HepG2 (cell line): Measurements from ENCODE around the gene SOAT2. TPM values are rescaled to one million over a fixed set of nuclear protein-coding genes. Genes with fewer than 3 reads are reported as not detected.

ENCODE experiments used
- AKAP8 ChIP-seq: sonication (generic); formaldehyde crosslinking; IDR thresholded peaks from 2 replicates; pipeline ENCODE4 v1.5.1; 2020; ENCODE audit warnings: mild to moderate bottlenecking, missing genetic modification reagents
- CREBL2 ChIP-seq: sonication (generic); formaldehyde crosslinking; IDR thresholded peaks from 2 replicates; pipeline ENCODE4 v1.8.1; 2023; ENCODE audit warnings: missing genetic modification reagents, mild to moderate bottlenecking, borderline replicate concordance
- FOXK2 ChIP-seq: fragments of 450-650 bp; IDR thresholded peaks from 2 replicates; pipeline ENCODE4 v1.6.1; 2016
- GPBP1L1 ChIP-seq: sonication (generic); formaldehyde crosslinking; IDR thresholded peaks from 2 replicates; pipeline ENCODE4 v1.5.0; 2020; ENCODE audit warnings: mild to moderate bottlenecking, missing genetic modification reagents
- IKZF4 ChIP-seq: sonication (generic); formaldehyde crosslinking; IDR thresholded peaks from 2 replicates; pipeline ENCODE4 v1.5.1; 2020; ENCODE audit warnings: borderline replicate concordance, mild to moderate bottlenecking, low read depth, missing genetic modification reagents; ENCODE audit errors: not compliant biosample characterization
- KDM5A ChIP-seq: fragments of 200-600 bp; sonication (generic); IDR thresholded peaks from 2 replicates; pipeline ENCODE4 v1.7.0; 2018; ENCODE audit warnings: antibody characterized with exemption, mild to moderate bottlenecking, low read length, borderline replicate concordance
- KDM5B ChIP-seq: sonication (generic); formaldehyde crosslinking; IDR thresholded peaks from 2 replicates; pipeline ENCODE4 v1.4.0; 2020; ENCODE audit warnings: missing genetic modification reagents, mild to moderate bottlenecking, borderline replicate concordance
- NAIF1 ChIP-seq: sonication (generic); formaldehyde crosslinking; IDR thresholded peaks from 2 replicates; pipeline ENCODE4 v1.5.0; 2020; ENCODE audit warnings: mild to moderate bottlenecking, missing genetic modification reagents, borderline replicate concordance
- NFE2L1 ChIP-seq: sonication (generic); formaldehyde crosslinking; IDR thresholded peaks from 2 replicates; pipeline ENCODE4 v1.4.0; 2020; ENCODE audit warnings: missing genetic modification reagents, mild to moderate bottlenecking, borderline replicate concordance
- POGZ ChIP-seq: sonication (generic); formaldehyde crosslinking; IDR thresholded peaks from 2 replicates; pipeline ENCODE4 v1.4.0; 2020; ENCODE audit warnings: mild to moderate bottlenecking, missing genetic modification reagents
- RBAK ChIP-seq: sonication (generic); formaldehyde crosslinking; IDR thresholded peaks from 2 replicates; pipeline ENCODE4 v1.5.1; 2020; ENCODE audit warnings: mild to moderate bottlenecking, missing genetic modification reagents
- REST ChIP-seq, 2 experiments: IDR thresholded peaks; 2 replicates each; pipeline ENCODE4 v1.6.1; 2011 to 2012; ENCODE audit warnings: low read length in 2 of 2, borderline replicate concordance in 1 of 2, low read depth in 1 of 2, mild to moderate bottlenecking in 1 of 2, moderate library complexity in 1 of 2
- SMARCC2 ChIP-seq: fragments of 450-650 bp; IDR thresholded peaks from 2 replicates; pipeline ENCODE4 v1.6.1; 2017; ENCODE audit warnings: antibody characterized with exemption, mild to moderate bottlenecking
- SOX13 ChIP-seq, 3 experiments: fragments of 450-650 bp in 1 of 3; sonication (generic) in 1 of 3; formaldehyde crosslinking in 1 of 3; IDR thresholded peaks in 2 of 3; conservative IDR thresholded peaks in 1 of 3; 2 replicates each; pipeline versions ENCODE4 v1.5.0 to v1.6.1; 2016 to 2020; ENCODE audit warnings: antibody characterized with exemption in 1 of 3, mild to moderate bottlenecking in 1 of 3, missing compliant biosample characterization in 1 of 3, missing genetic modification reagents in 1 of 3, moderate library complexity in 1 of 3
- SRY ChIP-seq: sonication (generic); formaldehyde crosslinking; IDR thresholded peaks from 2 replicates; pipeline ENCODE4 v1.8.0; 2022; ENCODE audit warnings: mild to moderate bottlenecking, missing genetic modification reagents
- TBP ChIP-seq: sonication (generic); formaldehyde crosslinking; IDR thresholded peaks from 2 replicates; pipeline ENCODE4 v1.5.0; 2020; ENCODE audit warnings: missing genetic modification reagents
- ZFP91 ChIP-seq: sonication (generic); formaldehyde crosslinking; IDR thresholded peaks from 2 replicates; pipeline ENCODE4 v1.9.0; 2022; ENCODE audit warnings: missing genetic modification reagents, mild to moderate bottlenecking, borderline replicate concordance
- ZNF367 ChIP-seq: sonication (generic); formaldehyde crosslinking; IDR thresholded peaks from 2 replicates; pipeline ENCODE4 v1.4.0; 2020; ENCODE audit warnings: missing genetic modification reagents, borderline replicate concordance
- ZNF556 ChIP-seq: sonication (generic); formaldehyde crosslinking; IDR thresholded peaks from 2 replicates; pipeline ENCODE4 v1.4.0; 2020; ENCODE audit warnings: mild to moderate bottlenecking, missing genetic modification reagents, borderline replicate concordance
- ZNF569 ChIP-seq: sonication (generic); formaldehyde crosslinking; IDR thresholded peaks from 2 replicates; pipeline ENCODE4 v1.5.0; 2020; ENCODE audit warnings: mild to moderate bottlenecking, missing genetic modification reagents, moderate library complexity, borderline replicate concordance
- ZNF572 ChIP-seq: sonication (generic); formaldehyde crosslinking; IDR thresholded peaks from 2 replicates; pipeline ENCODE4 v1.5.1; 2020; ENCODE audit warnings: mild to moderate bottlenecking, missing genetic modification reagents
- ZNF746 ChIP-seq: sonication (generic); formaldehyde crosslinking; IDR thresholded peaks from 2 replicates; pipeline ENCODE4 v1.8.0; 2022; ENCODE audit warnings: mild to moderate bottlenecking, missing genetic modification reagents
- polyA plus RNA-seq, 8 experiments: library from polyadenylated mRNA; depleted of rRNA in 3 of 8; stranded (reverse) in 7 of 8; unstranded in 1 of 8; fragments of >200 nt; fragmentation: Illumina TruSeq in 4 of 8; extraction: Trizol in 4 of 8; gene quantifications; 2 replicates each; pipeline versions ENCODE4 v1.2.1 to v1.2.3, GENCODE V29; 2011 to 2016; ENCODE audit warnings: low read depth in 4 of 8, missing spikeins in 1 of 8, mixed read lengths in 1 of 8; ENCODE audit not compliant: insufficient read depth in 1 of 8
- total RNA-seq, 5 experiments: library from RNA; depleted of rRNA; stranded (reverse); fragments of >200 nt; fragmentation: Illumina TruSeq; extraction: Trizol; gene quantifications; 2 replicates each; pipeline ENCODE4 v1.2.3, GENCODE V29; 2016; ENCODE audit warnings: low read depth in 1 of 5

The SOAT2 gene
- total and polyA plus RNA-seq, 2 of the 13 experiments (the other 11 are each of a cell fraction or from before 2014, with no cell fraction given) = 14.9 to 108 TPM

GRCh38 chr12:53145383-53146260 lies 42.3 kb downstream of the SOAT2 start (continued):
- TF ChIP-seq REST (IDR thresholded peaks at IDR 0.05; ENCODE audit: borderline replicate concordance in 1 of 2, low read depth in 1 of 2, low read length in 2 of 2) = peak in 1 of 2 experiments; percentile 36; a peak in 1 of 4 replicates
- no peak for TF ChIP-seq SRY (CRISPR knock-in tag)
- no peak for TF ChIP-seq IKZF4 (CRISPR knock-in tag)
- no peak for TF ChIP-seq ZNF746 (CRISPR knock-in tag)
- TF ChIP-seq RBAK (CRISPR knock-in tag) = no peak
- no peak for TF ChIP-seq ZFP91 (CRISPR knock-in tag)
- TF ChIP-seq GPBP1L1 (CRISPR knock-in tag) = no peak
- no peak for TF ChIP-seq SMARCC2
- no peak for TF ChIP-seq FOXK2
- TF ChIP-seq SOX13 (IDR thresholded peaks at IDR 0.05) = no peak
- peak in 1 of 2 experiments; percentile 52; a peak in 2 of 4 replicates for TF ChIP-seq SOX13 (CRISPR knock-in tag; conservative IDR thresholded peaks at IDR 0.05 in 1 of 2, IDR thresholded peaks at IDR 0.05 in 1 of 2)
- no peak for TF ChIP-seq ZNF556 (CRISPR knock-in tag)
- TF ChIP-seq TBP (CRISPR knock-in tag) = no peak
- TF ChIP-seq ZNF572 = no peak
- no peak for TF ChIP-seq CREBL2
- TF ChIP-seq ZNF569 (CRISPR knock-in tag) = no peak
- no peak for TF ChIP-seq AKAP8 (CRISPR knock-in tag)
- TF ChIP-seq KDM5B = no peak
- no peak for TF ChIP-seq NFE2L1 (CRISPR knock-in tag)
- no peak for TF ChIP-seq NAIF1 (CRISPR knock-in tag)
- no peak for TF ChIP-seq KDM5A
- TF ChIP-seq POGZ = peak; percentile 74
- TF ChIP-seq ZNF367 = no peak
